T-helper 1 cell treated with Interleukin-12 subunit alpha and Interleukin-12 subunit beta and Interleukin-4 antibody, amounts not matched to agents 30 μg/mL and 1 μg/mL, for 36 hours (primary cell): ENCODE results near the gene LRRTM4.

Experiments used
- H3K27ac Mint-ChIP-seq: one replicate; pipeline ENCODE4 v1.8.0; 2021; ENCODE audit warnings: mild to moderate bottlenecking, mixed read lengths
- H3K27me3 Mint-ChIP-seq: one replicate; pipeline ENCODE4 v1.8.0; 2021; ENCODE audit warnings: low read depth, mixed read lengths
- H3K36me3 Mint-ChIP-seq: one replicate; pipeline ENCODE4 v1.8.0; 2021; ENCODE audit warnings: low read depth, mixed read lengths
- H3K4me1 Mint-ChIP-seq: one replicate; pipeline ENCODE4 v1.8.0; 2021; ENCODE audit warnings: low read depth, mixed read lengths
- H3K4me3 Mint-ChIP-seq: one replicate; pipeline ENCODE4 v1.8.0; 2021; ENCODE audit warnings: mild to moderate bottlenecking, moderate library complexity, mixed read lengths
- H3K9me3 Mint-ChIP-seq: one replicate; pipeline ENCODE4 v1.8.0; 2021; ENCODE audit warnings: mixed read lengths

Gene LRRTM4

DNA sequence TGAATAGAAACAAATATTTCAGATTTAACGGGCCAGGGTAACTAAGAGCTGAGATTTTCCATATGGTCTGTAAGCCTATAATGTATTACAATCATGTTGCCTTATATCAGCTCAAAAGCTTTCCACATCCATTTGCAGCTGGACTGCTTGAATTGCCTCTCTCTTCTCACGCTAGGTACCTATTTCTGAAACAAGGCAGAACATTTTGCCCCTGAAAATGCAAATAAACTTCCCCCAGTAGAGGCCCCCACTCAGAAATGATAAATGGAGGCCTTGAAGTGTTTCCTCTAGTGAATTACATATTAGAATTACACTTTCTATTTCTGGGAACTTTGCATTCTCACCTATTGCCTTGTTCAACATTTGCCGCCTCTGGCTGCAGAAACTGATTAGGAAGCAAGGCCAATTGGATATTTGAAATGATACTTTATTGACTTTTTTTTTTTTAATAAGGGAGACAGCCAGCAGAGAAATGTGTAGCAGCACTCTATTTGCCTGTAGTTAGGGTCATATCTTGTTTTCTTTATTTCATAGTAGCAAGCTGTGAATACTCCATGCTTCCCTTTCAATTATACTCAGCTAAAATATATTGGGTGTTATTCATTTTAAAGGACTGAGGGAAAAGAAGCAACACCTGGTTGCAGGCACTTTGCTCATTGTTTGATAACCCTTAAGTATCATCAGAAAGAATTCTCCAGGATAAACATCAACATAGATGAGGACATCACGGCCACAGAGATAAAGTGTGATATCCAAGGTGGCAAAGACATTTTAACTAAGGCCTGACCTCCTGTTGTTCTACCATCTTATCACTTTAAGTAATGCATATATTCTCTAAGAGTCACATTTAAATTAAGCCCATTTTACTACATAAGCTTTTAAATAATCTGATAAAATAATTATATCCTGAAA is 505.5 kb downstream of the LRRTM4 start:
- no peak overlapping the region for H3K27ac Mint-ChIP-seq
- H3K4me1 Mint-ChIP-seq: no peaks in the 10 kb centered on the region
- H3K4me3 Mint-ChIP-seq: no peak overlapping the region
- no peaks in the 10 kb centered on the region for H3K36me3 Mint-ChIP-seq
- H3K9me3 Mint-ChIP-seq: peaks cover 5% of the 10 kb centered on the region
- H3K27me3 Mint-ChIP-seq: no peaks in the 10 kb centered on the region

DNA sequence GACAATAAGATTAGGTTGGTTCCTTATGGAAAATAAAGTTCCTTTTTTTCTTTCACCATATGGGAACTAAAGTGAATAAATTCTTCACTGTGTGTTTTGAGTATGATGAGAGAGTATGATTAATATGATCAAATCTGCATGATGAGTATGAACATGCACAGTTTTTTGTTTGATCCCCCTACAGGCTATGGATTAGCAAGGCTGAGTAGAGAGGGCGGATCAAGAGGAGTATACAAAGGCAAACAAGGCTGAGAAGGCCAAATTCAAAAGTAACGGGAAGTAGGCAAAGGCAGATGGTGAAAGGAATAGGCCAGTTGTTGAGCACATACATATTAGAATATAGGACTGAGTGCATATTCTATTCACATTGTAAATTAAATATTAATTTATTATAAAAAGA is 508.2 kb downstream of the LRRTM4 start:
- Mint-ChIP-seq H3K27me3 (no peaks in the 10 kb centered on the region), H3K27ac (no peak overlapping the region), H3K36me3 (no peaks in the 10 kb centered on the region), H3K4me1 (no peaks in the 10 kb centered on the region), H3K9me3 (peaks cover 4% of the 10 kb centered on the region), H3K4me3 (no peak overlapping the region)

DNA sequence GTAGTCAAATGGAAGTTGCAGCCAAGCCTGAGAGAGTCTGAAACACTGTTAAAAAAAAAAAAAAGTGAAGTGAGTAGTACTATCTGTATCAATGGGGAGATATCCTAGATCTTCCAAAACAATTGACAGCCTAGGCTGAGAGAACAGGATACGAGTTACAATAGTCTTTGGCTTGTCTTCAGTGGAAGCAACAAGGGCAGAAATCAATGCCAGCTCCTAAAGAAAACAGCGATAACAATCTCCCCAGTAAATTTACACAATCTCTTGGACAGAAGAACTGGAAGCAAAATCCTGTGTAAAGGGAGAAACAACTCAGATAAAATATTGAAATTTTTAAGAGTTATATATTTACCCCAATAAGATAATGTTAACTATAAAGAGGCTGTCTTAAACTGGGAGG is 508.7 kb downstream of the LRRTM4 start:
- no peaks in the 10 kb centered on the region for H3K4me1 Mint-ChIP-seq
- H3K36me3 Mint-ChIP-seq: no peaks in the 10 kb centered on the region
- no peak overlapping the region for H3K27ac Mint-ChIP-seq
- H3K9me3 Mint-ChIP-seq: peaks cover 4% of the 10 kb centered on the region
- no peak overlapping the region for H3K4me3 Mint-ChIP-seq
- no peaks in the 10 kb centered on the region for H3K27me3 Mint-ChIP-seq

DNA sequence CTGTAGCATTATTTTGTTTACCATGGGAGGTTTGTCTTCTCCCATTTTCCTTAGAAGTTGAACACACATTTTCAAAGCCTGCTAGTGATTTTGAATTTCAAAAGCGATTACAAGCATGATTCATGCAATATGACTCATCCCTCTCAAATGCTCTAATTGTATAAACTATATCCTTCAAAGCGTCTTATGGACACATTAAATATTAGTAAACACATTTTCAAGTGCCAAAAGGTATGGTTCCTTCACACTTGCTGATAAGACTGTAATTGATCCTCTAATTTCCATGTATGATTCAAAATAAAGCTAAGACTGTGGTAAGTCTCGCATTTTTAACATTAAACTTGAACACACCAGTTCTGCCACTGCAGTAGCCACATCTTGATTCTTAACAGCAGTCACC is 512.9 kb downstream of the LRRTM4 start:
- Mint-ChIP-seq H3K9me3 (peaks cover 13% of the 10 kb centered on the region), H3K4me1 (no peaks in the 10 kb centered on the region), H3K27ac (no peak overlapping the region), H3K27me3 (no peaks in the 10 kb centered on the region), H3K4me3 (no peak overlapping the region), H3K36me3 (no peaks in the 10 kb centered on the region)

DNA sequence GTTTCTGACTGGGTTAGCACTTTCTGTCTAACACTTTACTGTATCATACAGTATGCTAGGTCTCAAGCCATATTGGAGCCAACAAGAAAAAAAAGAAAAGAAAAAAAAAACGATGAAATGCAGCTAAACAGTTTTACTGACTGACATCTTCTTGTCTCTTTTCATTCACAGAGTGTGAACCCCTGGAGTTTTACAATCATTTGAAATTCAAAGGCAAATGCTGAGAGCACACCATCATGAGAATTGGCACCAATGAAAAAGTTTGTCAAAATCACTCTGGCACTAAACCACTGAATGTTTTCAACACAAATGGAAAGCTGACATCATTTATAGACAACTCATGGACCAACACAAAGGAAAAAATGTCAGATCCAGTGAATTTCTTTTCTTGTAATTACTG is 513.3 kb downstream of the LRRTM4 start:
- H3K27ac Mint-ChIP-seq: no peak overlapping the region
- peaks cover 13% of the 10 kb centered on the region for H3K9me3 Mint-ChIP-seq
- H3K4me1 Mint-ChIP-seq: no peaks in the 10 kb centered on the region
- no peaks in the 10 kb centered on the region for H3K27me3 Mint-ChIP-seq
- no peak overlapping the region for H3K4me3 Mint-ChIP-seq
- no peaks in the 10 kb centered on the region for H3K36me3 Mint-ChIP-seq

DNA sequence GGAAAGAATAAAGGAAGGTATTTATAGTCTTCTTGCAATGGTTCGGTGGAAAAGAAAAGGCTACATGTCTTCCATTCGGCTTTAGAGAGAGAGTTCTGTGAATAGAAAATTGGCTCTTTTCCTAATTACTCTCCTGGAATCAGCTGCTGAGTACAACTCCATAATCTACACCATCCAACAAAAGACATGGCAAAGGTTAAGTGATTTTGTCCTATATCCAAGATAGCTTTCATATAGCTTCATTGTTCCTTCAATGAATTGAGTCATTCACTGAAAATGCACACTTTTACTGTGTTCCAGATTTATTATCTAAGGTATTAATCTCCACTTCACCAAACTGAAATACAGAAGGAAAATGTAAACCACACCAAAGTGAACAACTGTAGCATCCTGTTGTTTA is 514.5 kb downstream of the LRRTM4 start:
- no peaks in the 10 kb centered on the region for H3K4me1 Mint-ChIP-seq
- H3K9me3 Mint-ChIP-seq: peaks cover 20% of the 10 kb centered on the region
- H3K36me3 Mint-ChIP-seq: no peaks in the 10 kb centered on the region
- H3K27me3 Mint-ChIP-seq: no peaks in the 10 kb centered on the region
- no peak overlapping the region for H3K4me3 Mint-ChIP-seq
- no peak overlapping the region for H3K27ac Mint-ChIP-seq

DNA sequence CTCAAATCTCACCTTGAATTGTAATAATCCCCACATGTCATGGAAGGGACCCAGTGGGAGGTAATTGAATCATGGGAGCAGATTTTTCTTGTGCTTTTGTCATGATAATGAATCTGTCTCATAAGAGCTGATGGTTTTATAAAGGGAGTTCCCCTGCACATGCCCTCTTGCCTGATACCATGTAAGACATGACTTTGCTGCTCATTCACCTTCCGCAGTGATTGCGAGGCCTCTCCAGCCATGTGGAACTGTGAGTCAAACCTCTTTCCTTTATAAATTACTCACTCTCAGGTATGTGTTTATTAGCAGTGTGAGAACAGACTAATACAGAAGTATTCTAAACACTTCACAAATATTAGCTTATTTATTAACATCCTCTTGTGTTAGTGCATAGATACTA is 516.7 kb downstream of the LRRTM4 start:
- no peak overlapping the region for H3K4me3 Mint-ChIP-seq
- H3K27ac Mint-ChIP-seq: no peak overlapping the region
- H3K4me1 Mint-ChIP-seq: no peaks in the 10 kb centered on the region
- H3K27me3 Mint-ChIP-seq: no peaks in the 10 kb centered on the region
- no peaks in the 10 kb centered on the region for H3K36me3 Mint-ChIP-seq
- peaks cover 21% of the 10 kb centered on the region for H3K9me3 Mint-ChIP-seq

DNA sequence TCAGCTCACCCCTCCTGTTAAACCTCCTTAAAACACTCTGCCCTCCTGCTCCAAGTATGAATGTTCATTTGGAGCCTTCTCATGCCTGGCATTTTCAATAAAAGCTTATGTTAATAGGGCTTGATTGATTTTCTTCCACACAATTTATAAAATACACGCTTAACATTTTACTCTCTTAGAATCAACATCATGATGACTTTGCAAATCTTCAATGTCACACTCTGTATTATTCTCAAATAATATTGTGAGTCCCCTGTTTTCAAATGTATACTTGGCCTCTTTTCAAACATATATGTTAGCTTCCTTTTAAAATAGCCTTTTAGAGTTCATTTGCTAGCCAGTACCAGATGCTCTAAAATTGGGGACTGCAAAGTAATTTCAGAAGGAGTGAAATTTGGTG is 520.3 kb downstream of the LRRTM4 start:
- Mint-ChIP-seq H3K4me1 (no peaks in the 10 kb centered on the region), H3K27me3 (no peaks in the 10 kb centered on the region), H3K36me3 (no peaks in the 10 kb centered on the region), H3K27ac (no peak overlapping the region), H3K4me3 (no peak overlapping the region), H3K9me3 (peaks cover 25% of the 10 kb centered on the region)

DNA sequence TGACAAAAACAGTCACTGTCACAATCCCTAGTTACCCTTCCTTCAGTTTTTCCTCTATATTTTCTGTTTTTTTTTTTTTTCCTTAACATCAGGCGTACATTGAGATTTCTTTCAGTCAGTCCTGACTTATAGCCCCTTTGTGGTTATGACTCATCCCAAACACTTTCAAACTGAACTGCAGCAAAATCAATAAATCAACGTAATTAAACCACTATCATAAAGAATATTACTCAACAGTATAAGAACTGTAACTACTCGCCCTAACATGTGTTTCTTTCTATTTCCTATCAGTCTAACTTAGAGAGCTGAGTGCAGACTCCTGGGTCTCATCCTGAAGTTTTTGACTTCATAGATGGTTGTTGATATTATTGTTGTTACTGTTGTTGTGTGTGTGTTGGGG is 523.5 kb downstream of the LRRTM4 start:
- no peak overlapping the region for H3K27ac Mint-ChIP-seq
- no peaks in the 10 kb centered on the region for H3K36me3 Mint-ChIP-seq
- H3K4me3 Mint-ChIP-seq: no peak overlapping the region
- H3K27me3 Mint-ChIP-seq: no peaks in the 10 kb centered on the region
- no peaks in the 10 kb centered on the region for H3K4me1 Mint-ChIP-seq
- H3K9me3 Mint-ChIP-seq: peaks cover 14% of the 10 kb centered on the region

DNA sequence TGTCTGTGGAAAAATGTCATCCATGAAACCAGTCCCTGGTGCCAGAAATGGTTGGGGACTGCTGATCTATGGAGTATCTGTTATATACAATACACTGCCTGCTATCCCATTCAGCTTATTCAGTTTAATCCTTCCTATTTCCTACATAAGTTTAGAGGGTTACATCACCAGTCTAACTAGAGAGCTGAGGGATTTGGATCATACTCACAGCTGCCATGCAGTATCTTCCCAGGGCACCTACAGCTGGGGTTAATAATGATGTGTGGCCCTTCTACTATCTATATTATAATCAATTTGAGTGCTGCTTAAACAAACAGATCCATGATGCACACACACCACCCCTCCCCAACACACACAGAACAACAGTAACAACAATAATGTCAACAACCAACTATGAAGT is 524.0 kb downstream of the LRRTM4 start:
- Mint-ChIP-seq H3K36me3 (no peaks in the 10 kb centered on the region), H3K9me3 (peaks cover 9% of the 10 kb centered on the region), H3K4me3 (no peak overlapping the region), H3K4me1 (no peaks in the 10 kb centered on the region), H3K27ac (no peak overlapping the region), H3K27me3 (no peaks in the 10 kb centered on the region)

DNA sequence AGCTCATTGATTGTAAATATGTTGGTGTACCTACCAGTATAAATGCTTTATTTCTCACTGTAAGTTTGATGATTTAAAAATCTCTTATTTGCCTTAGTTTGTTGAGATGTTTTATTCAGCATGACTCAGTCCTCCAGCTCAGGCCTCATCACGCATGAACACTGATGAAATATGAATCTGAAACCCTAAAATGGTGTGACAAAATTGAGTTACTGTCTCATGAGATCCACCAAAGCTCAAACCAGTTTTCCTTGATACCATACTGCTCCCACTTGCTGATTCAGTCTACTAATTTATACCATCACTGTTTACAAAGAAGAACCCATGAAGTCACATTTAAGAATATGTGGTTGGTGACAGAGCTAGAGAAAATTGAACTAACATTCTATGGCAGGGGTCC is 524.9 kb downstream of the LRRTM4 start:
- H3K36me3 Mint-ChIP-seq: no peaks in the 10 kb centered on the region
- H3K27ac Mint-ChIP-seq: no peak overlapping the region
- no peaks in the 10 kb centered on the region for H3K4me1 Mint-ChIP-seq
- H3K4me3 Mint-ChIP-seq: no peak overlapping the region
- H3K27me3 Mint-ChIP-seq: no peaks in the 10 kb centered on the region
- peaks cover 9% of the 10 kb centered on the region for H3K9me3 Mint-ChIP-seq

DNA sequence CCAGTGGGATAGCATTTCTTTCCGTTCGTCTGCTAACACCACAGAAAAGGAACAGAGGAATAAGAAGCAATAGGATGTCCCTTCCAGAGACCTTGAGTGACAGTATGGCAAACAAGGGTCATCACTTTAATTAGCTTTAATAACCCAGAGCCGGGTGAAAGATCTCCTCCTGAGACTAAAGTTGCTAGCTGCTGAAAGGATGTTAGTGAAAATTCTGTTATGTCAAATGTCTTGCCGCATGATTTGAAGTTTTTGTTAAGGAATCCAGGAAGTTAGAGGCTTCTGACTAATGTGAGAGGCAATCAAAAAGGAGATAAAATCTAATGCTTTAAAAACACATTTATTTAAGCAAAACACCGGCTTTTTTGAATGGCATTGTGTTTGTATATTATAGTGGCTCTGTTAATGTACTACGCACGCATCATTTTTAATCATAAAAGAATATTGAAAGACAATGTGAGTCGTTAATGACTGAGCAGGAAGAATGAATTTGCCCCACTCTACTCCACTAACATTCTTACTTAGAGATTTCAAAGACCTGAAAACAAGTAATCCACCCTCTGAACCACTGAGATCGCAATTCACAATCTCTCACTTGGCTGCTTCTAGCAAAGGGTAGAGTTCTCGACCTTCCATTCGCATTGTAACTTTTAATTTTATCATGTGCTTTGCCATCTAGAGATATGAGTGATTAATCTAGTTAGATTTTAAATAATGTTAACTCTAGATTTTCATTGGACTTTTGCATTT is 536.6 kb downstream of the LRRTM4 start:
- Mint-ChIP-seq H3K4me3 (no peak overlapping the region), H3K27me3 (no peaks in the 10 kb centered on the region), H3K27ac (no peak overlapping the region), H3K36me3 (no peaks in the 10 kb centered on the region), H3K9me3 (peaks cover 9% of the 10 kb centered on the region), H3K4me1 (no peaks in the 10 kb centered on the region)

DNA sequence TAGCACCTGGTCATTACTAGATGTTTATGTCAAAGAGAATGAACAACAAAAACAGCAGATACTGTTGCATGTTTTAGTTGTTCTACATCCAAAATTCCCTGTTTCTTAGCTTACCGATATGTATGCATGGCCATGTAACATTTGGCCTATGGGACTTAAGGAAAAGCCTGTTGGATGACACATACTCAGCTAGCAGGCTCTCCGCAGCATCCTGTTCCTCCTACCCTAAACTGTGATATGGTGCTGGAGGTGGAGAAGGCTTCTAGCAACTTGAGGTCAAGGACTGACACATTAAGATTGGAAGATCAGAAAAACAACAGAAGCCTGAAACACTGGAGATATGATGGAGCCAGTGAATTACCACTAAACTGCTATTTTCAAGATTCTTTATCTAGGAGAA is 537.8 kb downstream of the LRRTM4 start:
- Mint-ChIP-seq H3K27me3 (no peaks in the 10 kb centered on the region), H3K4me3 (no peak overlapping the region), H3K36me3 (no peaks in the 10 kb centered on the region), H3K9me3 (peaks cover 3% of the 10 kb centered on the region), H3K4me1 (no peaks in the 10 kb centered on the region), H3K27ac (no peak overlapping the region)

DNA sequence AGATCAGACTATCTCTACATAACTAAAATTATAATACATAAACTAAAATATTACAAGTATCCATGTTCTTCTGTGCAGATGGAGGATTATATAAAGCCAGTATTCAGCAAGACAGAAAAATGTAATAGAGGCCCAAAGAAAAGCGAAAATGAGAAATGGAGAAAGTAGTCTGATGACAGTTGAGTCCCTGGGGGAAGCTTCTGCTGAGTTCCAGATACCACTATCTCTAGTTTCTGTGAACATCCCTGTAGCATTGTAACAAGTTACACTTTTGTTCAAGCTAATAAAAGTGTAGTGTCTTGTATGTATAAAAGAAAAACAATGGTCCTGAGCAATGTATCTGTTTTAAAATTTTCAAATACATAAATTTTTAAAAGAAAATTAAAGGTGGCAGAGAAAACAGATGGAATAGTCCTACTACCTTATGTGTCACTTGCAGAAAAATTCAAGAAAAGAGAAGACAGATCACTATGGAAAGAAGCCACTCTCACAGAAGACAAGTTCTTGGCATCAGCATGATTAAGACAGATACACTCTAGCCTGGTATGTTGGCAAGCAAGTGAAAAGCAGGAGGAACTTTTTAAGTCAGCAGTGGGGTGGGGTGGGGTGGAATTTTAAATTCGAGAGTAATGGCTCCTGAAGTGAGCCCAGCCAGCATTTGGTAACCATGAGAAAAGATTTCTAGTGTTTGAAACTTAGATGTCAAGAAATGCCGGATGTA is 541.9 kb downstream of the LRRTM4 start:
- Mint-ChIP-seq H3K27me3 (no peaks in the 10 kb centered on the region), H3K36me3 (no peaks in the 10 kb centered on the region)

More for the DNA sequence above, 541.9 kb downstream of the LRRTM4 start:
- Mint-ChIP-seq H3K4me3 (no peak overlapping the region), H3K27ac (no peak overlapping the region), H3K4me1 (no peaks in the 10 kb centered on the region), H3K9me3 (no peaks in the 10 kb centered on the region)
